Measurements from ENCODE around the gene SHOC2. TPM values are rescaled to one million over a fixed set of nuclear protein-coding genes. Genes with fewer than 3 reads are reported as not detected.

Gene SHOC2
- total and polyA plus RNA-seq, 2 of the 13 experiments (the other 11 are each of a cell fraction or from before 2014, with no cell fraction given), result 8.6 to 25.5 TPM

DNA sequence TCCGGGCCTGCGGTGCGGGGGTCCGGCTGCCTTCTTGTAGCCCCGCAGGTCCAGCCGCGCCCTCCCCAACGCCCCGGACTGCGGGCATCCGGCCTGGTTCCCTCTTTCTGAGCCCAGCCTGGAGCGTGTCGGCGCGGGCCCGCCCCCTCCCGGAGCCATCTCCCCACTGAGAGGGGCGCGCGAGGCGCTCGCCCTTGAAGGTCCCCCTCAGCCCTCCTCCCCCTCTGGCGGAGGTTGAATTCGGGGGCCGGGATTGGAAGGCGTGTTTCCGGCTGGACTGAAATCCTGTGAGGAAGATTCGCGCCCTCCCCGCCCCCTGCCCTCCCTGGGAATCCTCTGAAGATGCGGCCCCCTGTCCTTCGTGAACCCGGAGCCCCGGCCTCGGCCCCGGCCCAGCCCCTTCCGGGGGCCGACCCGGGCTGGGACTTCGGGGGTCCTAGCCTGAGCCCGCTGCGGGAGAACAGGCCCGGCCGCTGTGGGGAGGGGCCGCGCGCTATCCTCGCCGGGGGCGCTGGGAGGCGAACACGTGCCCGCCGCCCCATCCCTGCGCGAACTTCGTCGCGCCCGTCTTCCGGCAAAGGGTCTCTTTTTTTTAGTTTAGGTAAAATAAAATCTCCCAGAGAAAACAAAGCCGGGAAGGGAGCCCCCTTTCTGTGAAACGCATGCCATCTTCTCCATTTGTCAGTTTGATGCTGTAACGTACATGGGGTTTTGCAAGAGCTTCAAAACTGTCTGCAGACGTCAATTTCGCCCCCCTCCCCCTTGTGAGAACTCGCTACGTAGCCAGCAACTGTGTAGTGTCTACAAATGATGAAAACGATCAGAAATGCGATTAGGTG is 47.0 kb upstream of the SHOC2 start (continued):
- TF ChIP-seq SIX4 (CRISPR knock-in tag; IDR thresholded peaks at IDR 0.05), result no peak
- TF ChIP-seq, protein P1, sequence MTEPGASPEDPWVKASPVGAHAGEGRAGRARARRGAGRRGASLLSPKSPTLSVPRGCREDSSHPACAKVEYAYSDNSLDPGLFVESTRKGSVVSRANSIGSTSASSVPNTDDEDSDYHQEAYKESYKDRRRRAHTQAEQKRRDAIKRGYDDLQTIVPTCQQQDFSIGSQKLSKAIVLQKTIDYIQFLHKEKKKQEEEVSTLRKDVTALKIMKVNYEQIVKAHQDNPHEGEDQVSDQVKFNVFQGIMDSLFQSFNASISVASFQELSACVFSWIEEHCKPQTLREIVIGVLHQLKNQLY (CRISPR knock-in tag; IDR thresholded peaks at IDR 0.05), result no peak
- TF ChIP-seq ZNF839 (CRISPR knock-in tag; IDR thresholded peaks at IDR 0.05; ENCODE audit: borderline replicate concordance), result no peak
- no peak for TF ChIP-seq ZKSCAN5 (CRISPR knock-in tag; IDR thresholded peaks at IDR 0.05)
- no peak for TF ChIP-seq SYNCRIP (IDR thresholded peaks at IDR 0.05; ENCODE audit: insufficient read depth, low read depth, low read length)
- TF ChIP-seq, protein P2, sequence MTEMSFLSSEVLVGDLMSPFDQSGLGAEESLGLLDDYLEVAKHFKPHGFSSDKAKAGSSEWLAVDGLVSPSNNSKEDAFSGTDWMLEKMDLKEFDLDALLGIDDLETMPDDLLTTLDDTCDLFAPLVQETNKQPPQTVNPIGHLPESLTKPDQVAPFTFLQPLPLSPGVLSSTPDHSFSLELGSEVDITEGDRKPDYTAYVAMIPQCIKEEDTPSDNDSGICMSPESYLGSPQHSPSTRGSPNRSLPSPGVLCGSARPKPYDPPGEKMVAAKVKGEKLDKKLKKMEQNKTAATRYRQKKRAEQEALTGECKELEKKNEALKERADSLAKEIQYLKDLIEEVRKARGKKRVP (CRISPR knock-in tag; IDR thresholded peaks at IDR 0.05), result peak in 1 of 2 experiments; percentile 68; a peak in 1 of 4 replicates
- peak; percentile 47; the same call in 1 of the 2 replicates for TF ChIP-seq ZNF749 (CRISPR knock-in tag; IDR thresholded peaks at IDR 0.05; ENCODE audit: borderline replicate concordance)
- TF ChIP-seq, protein P3, sequence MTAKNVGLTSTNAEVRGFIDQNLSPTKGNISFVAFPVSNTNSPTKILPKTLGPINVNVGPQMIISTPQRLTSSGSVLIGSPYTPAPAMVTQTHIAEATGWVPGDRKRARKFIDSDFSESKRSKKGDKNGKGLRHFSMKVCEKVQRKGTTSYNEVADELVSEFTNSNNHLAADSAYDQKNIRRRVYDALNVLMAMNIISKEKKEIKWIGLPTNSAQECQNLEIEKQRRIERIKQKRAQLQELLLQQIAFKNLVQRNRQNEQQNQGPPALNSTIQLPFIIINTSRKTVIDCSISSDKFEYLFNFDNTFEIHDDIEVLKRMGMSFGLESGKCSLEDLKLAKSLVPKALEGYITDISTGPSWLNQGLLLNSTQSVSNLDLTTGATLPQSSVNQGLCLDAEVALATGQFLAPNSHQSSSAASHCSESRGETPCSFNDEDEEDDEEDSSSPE (CRISPR knock-in tag; IDR thresholded peaks at IDR 0.05), result peak; percentile 70; the same call in 1 of the 2 replicates
- TF ChIP-seq, protein P4, sequence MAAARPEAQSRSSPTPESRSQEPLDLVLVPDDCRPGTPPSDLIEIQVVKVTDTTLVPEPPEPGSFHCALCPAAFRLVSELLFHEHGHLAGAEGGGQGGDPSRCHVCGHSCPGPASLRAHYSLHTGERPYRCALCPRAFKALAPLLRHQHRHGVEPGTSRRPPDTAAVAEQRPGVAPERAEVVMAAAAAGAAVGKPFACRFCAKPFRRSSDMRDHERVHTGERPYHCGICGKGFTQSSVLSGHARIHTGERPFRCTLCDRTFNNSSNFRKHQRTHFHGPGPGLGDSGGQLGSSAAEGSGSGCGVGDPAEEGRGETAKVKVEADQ (CRISPR knock-in tag; IDR thresholded peaks at IDR 0.05; ENCODE audit: borderline replicate concordance), result no peak
- TF ChIP-seq ESRRA (CRISPR knock-in tag; IDR thresholded peaks at IDR 0.05; ENCODE audit: low read depth), result peak; percentile 52; the same call in 1 of the 2 replicates
- no peak for TF ChIP-seq ZNF549 (CRISPR knock-in tag; IDR thresholded peaks at IDR 0.05)
- TF ChIP-seq, protein P5, sequence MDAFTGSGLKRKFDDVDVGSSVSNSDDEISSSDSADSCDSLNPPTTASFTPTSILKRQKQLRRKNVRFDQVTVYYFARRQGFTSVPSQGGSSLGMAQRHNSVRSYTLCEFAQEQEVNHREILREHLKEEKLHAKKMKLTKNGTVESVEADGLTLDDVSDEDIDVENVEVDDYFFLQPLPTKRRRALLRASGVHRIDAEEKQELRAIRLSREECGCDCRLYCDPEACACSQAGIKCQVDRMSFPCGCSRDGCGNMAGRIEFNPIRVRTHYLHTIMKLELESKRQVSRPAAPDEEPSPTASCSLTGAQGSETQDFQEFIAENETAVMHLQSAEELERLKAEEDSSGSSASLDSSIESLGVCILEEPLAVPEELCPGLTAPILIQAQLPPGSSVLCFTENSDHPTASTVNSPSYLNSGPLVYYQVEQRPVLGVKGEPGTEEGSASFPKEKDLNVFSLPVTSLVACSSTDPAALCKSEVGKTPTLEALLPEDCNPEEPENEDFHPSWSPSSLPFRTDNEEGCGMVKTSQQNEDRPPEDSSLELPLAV (CRISPR knock-in tag; conservative IDR thresholded peaks at IDR 0.05; ENCODE audit: low read depth), result no peak
- TF ChIP-seq, protein P6, sequence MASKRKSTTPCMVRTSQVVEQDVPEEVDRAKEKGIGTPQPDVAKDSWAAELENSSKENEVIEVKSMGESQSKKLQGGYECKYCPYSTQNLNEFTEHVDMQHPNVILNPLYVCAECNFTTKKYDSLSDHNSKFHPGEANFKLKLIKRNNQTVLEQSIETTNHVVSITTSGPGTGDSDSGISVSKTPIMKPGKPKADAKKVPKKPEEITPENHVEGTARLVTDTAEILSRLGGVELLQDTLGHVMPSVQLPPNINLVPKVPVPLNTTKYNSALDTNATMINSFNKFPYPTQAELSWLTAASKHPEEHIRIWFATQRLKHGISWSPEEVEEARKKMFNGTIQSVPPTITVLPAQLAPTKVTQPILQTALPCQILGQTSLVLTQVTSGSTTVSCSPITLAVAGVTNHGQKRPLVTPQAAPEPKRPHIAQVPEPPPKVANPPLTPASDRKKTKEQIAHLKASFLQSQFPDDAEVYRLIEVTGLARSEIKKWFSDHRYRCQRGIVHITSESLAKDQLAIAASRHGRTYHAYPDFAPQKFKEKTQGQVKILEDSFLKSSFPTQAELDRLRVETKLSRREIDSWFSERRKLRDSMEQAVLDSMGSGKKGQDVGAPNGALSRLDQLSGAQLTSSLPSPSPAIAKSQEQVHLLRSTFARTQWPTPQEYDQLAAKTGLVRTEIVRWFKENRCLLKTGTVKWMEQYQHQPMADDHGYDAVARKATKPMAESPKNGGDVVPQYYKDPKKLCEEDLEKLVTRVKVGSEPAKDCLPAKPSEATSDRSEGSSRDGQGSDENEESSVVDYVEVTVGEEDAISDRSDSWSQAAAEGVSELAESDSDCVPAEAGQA (IDR thresholded peaks at IDR 0.05; ENCODE audit: low read depth), result no peak
- TF ChIP-seq, protein P6 (CRISPR knock-in tag; IDR thresholded peaks at IDR 0.05; ENCODE audit: borderline replicate concordance), result no peak
- TF ChIP-seq ZNF768 (CRISPR knock-in tag; IDR thresholded peaks at IDR 0.05), result no peak
- TF ChIP-seq PTBP1 (IDR thresholded peaks at IDR 0.05; ENCODE audit: low read depth, low read length, poor library complexity, severe bottlenecking), result no peak
- TF ChIP-seq AGO1 (IDR thresholded peaks at IDR 0.05; ENCODE audit: low read depth, low read length, poor library complexity, severe bottlenecking), result no peak
